GM19239 (cell line): ENCODE results near the gene PSMB3.
A peak's percentile ranks its signal among the peaks of the same experiment; 100 is the strongest.
"Not testable (repeated sequence)": the region's sequence is repeated elsewhere in the genome, so short reads cannot be mapped to it uniquely, and the experiment has no call there.

Experiments
- DNase-seq: peaks from one replicate; pipeline ENCODE4 v3.0.0; 2011; ENCODE audit warnings: low spot score; ENCODE audit not compliant: insufficient read length
- FAIRE-seq: peaks from 2 replicates; lab custom pipeline; 2011; peaks lifted over from hg19 to GRCh38; lab: Jason Lieb, UNC

The PSMB3 gene

DNA sequence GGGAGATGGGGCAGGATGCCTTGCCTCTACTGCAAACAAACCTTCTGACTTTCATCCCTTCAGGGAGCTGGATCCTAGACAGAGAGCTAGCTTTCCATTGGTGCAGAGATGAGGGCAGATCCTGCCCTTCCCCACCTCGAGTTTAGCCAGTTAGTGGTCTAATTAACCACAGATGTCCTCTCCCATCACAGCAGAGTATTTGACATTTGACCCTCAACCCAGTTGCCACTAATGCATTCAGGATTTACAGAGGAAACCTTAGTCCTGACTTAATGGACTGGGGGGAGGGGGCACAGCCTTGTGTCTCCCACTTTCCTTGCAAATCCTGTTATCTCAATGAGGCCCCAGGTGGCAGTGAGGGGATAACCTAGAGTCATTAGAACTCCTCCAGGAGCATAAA, 36.6 kb downstream of the PSMB3 start:
- FAIRE-seq (no peak), DNase-seq (no peak)

DNA sequence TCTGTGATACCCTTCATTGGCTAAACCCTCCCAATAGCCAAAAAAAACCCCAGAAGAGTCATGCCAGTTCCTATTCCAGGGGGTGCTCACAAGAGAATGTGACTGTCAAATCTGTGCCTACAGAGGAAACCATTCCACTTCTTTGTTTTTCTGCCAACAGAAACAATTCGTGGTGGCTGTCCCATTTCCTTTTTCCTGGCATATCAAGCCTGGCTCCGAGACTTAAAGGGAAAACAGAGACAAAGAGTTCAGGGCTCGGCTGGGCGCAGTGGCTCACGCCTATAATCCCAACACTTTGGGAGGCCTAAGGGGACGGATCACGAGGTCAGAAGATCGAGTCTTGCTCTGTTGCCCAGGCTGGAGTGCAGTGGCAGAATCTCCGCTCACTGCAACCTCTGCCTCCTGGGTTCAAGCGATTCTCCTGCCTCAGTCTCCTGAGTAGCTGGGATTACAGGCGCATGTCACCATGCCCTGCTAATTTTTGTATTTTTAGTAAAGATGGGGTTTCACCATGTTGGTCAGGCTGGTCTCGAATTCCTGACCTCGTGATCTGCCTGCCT, 37.7 kb downstream of the PSMB3 start:
- DNase-seq, FAIRE-seq: not testable (repeated sequence)

DNA sequence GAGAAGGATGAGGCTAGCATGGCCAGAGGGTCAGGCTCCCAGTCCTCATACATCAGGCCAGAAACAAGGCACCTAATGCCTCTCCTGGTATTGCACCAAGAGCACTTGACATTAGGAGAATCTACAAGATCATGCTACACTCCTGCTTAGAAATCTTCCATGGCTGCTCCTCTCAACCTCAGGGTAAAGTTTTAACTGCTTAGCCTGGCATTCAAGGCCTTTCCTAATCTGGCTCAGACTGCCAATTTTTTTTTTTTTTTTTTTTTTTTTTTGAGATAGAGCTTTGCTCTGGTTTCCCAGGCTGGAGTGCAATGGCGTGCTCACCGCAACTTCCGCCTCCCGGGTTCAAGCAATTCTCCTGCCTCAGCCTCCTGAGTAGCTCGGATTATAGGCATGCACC, 38.6 kb downstream of the PSMB3 start:
- DNase-seq (no peak), FAIRE-seq (no peak)

- no peak for DNase-seq
- no peak for FAIRE-seq
Measured at GRCh38 chr17:38794221-38794620, 41.7 kb downstream of the PSMB3 start.

GRCh38 chr17:38796451-38797157, 44.1 kb downstream of the PSMB3 start:
- FAIRE-seq, result no peak
- DNase-seq, result no peak

- DNase-seq (no peak), FAIRE-seq (no peak)
Measured at GRCh38 chr17:38797158-38797490, 44.6 kb downstream of the PSMB3 start.

DNA sequence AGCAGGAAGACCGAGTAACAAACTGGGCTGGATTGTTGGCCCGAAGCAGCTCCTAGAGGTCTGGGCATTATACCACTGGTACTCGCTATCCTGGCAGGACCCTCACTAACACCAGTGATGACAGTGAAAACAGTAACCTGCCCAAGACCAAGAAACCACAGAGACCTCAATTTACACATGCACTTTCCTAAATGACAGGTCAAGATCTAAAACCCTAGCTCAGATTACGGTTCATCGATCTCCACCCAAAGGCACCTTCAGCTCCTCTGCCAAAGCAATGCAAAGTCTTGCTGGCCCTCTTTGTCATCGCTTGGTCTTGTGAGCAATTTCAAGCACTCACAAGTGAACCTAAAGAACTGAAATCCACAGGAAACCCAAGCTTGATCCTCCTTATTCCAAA, 45.3 kb downstream of the PSMB3 start:
- no peak for FAIRE-seq
- no peak for DNase-seq

- DNase-seq, result peak; percentile 46
- no peak for FAIRE-seq
Measured at GRCh38 chr17:38798614-38799500, 46.3 kb downstream of the PSMB3 start.

DNA sequence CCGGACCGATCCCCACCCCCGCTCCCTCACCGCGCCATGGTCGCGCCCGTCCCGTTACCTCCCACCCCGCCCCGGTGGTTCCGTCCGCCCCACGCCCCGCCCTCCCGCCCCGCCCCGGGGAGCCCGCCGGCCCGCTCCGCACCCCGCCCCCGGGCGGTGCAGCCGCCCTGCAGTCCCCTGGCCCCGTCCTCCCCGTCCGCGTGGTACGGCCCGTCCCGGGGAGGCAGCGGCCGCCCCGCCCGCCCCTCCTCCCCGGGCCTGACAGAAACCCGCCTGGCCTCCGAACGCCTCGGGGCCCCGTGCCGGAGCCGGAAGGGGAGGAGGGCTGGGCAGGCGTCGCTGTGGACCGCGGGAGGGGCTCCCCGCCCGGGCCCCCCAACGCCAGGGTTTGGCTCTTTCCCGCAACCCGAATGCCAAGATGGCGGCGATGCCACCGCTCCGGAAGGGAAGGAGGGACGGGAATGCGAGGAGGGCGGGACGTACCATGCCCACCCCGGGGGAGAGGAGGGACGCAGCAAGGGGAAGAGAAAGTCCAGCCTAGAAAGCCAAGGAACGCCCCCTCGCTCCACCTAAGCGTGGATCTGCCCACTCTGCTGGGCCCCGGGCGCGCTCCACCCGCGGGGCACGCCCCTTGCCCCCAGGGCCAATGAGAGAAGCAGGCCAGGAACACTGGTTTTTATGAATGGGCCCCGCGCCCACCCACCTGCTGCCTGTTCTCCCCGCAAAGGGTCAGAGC, 47.1 kb downstream of the PSMB3 start, which contains the start of gene PIP4K2B:
Gene PIP4K2B, minus strand, starts transcription at position 56 of the 736 bp plus-strand sequence. CDS start 132 bp downstream, outside the sequence.
- FAIRE-seq (no peak), DNase-seq (peak; percentile 96)

DNA sequence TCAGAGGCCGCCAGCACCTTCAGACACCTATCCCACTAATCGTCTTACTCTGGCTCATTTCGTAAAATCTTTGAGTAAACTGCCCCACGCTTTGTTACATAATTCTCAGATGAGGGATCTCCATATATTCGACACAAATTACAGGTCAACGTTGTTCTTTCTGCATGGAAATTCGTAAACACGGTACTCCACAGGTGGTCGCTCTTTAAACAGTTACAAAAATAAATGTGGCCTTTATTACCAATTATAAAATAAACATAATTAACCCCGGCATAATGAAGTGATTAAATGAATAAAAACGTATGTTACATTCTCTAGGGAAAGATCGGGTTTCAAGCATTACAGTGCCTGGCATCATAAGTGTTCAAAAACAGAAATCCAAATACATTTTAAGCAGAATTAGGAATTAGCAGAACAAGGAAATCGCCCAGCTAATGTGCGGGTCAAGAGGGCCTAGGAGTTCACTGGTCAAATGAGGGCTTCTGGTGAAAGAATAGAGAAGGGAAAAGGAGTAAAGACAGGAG, 47.8 kb downstream of the PSMB3 start:
- FAIRE-seq, result no peak
- no peak for DNase-seq

DNA sequence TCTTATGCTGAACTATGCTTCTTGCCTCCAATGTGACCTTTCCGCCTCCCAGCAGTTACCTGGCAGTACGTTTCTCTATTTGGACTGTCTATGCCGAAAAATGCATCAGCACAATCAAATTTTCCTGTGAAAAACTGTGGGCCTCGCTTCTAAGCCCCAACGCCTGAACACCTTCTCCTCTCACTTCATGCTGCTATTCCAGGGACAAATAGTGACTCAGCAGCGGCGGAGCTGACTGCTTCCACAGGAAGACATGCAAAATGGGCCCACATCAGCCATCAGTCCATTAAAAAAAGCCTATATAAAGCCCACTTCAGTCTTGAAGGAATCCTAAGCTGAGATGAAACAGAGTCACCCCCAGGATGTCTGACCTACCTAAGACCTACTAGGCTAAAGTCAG, 57.3 kb downstream of the PSMB3 start:
- FAIRE-seq (no peak), DNase-seq (no peak)
